Stimulated activated CD4-positive, alpha-beta T cell treated with anti-CD3 and anti-CD28 coated beads, Interleukin-1b, Interleukin-23, amount 100 ng/mL, for 4 hours (primary cell): ENCODE data around the gene TMTC1.

Experiments
- DNase-seq, 2 donors: peaks; one replicate each; pipeline ENCODE4 v3.0.0-alpha.2; 2020; ENCODE audit warnings: low read depth in 2 of 2

TMTC1 gene

GRCh38 chr12:29614694-29615325, 168.9 kb downstream of the TMTC1 start:
- no peak for DNase-seq

GRCh38 chr12:29612912-29613311, 170.8 kb downstream of the TMTC1 start:
- no peak for DNase-seq

- DNase-seq, result no peak
These were observed 171.8 kb downstream of the TMTC1 start for GRCh38 chr12:29611906-29612305.

DNA sequence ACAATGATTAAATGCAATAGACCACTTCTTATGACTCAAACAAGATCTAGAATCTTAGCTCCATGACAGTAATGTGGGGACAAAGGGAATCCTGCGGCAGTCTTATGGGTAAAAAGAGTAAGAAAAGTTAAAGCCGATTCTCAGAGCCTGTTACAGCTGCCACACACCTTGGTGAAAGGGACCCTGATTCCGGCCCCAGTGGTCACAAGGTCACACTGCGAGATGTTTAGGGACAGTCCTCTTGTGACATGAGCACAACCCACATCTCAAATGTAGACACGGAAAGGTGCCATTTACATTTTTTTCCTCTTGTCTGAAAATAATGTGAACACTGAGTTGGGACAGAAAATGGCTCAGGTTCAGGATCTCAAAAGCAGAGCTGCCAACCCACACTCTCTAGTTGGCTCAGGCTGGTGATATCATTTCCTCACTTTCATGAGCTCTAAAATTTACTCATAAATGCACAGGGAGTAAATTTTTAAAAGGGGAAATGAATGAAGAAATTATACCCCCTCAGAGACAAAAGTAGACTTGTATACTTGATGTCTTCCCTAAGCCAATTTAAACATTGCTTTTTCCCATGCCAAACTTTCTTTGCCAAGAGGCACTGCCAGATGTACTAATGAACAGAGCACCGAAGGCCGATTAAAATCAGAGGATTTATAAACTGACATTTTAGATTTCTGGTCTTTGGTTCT, 173.1 kb downstream of the TMTC1 start:
- no peak for DNase-seq

DNA sequence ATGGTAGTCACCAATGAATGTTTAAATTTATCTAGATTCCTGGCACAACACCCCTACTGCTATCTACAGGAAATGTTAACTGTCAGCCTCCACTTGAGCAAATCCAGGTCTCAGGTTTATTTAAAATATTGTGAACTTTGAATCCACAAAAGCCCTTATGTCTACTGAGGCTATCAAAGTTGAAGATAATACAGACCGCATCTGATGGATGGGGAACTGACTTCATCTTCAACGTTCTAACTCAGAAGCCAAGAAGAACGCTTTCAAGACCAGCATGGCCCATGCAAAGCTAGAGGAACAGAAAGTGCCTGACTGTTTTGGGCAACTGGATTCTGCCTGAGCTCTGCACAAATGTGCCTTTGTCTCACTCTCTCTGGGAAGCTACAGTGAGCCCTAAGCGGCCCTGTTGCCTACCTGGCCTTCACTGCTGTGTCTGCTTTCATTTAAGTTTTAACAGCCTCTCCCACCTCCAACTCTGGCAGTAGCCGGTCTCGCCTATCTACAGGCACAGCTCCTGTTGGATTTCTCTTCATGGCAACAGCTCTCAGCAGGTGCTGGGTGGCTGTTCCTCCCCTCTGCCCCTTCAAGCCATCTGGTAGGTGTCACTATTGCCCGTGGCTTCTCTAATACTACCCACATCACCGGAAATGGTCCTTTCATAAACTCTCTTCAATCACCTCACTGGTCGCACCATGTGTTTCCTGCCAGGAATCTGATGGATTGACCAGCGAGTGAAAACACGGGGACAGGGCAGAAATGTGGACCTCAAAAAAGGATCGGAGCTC, 174.1 kb downstream of the TMTC1 start:
- no peak for DNase-seq

DNA sequence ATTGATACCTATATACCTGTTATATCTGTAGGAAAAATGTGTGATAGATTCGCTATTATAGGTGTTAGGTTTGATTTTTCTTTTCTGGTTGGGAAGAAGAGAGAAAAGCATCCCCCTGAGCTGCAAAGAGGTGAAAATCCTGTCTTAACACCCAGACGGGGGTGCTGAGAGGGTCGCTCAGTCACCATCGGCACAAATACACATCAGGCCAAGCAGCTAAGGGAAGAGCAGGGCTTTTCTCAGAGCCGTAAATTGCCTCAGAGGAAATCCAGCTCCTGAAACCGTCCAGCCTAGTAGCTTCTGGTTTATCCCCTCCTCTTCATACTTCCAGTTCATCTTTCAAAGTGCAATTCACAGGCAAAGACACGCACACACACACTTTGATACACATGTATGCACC, 175.2 kb downstream of the TMTC1 start:
- DNase-seq, result no peak

- DNase-seq, result no peak
These were observed 184.4 kb downstream of the TMTC1 start for GRCh38 chr12:29599381-29599780.

DNA sequence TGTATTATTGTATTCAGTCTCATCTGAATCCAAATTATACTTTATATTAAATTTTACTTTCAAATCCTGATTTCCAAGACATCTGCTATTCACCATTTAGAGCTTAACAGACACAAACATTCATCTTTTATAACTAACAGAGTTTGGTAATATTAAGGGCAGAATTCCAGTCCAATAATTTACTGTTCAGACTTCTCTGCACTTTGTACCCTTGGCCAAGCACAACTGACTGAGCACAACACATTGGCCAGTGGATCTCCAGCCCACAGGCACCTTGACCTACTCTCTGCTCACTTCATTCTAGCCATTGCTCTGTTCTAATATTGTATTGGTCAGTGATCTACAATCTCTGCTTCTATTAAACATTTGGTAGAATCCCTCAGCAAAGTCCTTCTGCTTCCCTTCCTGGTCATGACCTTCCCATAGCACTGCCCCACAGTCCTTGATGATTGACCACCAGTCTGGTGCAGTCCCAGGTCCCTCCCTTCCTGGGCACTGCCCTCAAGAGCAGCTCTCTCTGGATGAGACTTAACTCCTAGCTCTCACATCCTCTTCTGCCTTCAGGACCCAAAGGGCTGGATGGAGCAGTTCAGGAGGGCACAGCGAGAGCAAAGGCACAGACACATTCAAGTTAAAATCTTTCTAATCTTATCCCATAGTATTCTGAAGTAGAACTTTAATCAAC, 188.5 kb downstream of the TMTC1 start:
- no peak for DNase-seq

DNA sequence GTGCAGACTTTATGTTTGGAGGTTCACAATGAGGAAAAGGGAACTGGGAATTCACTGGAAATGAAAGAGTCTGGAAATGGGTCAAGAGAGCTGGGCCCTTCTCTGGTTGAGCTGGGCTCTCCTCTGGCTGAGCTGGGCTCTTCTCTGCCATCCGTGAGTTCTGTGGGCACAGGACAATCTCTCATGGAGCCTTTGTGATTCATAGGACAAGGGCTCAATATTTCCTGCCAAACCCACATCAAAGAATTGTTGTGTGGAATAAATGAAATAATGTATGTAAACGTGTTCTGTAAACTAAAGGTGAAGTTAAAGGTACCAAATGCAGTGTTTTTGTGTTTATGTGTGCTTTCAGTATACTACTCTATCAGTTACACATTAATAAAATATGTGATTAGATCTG, 190.7 kb downstream of the TMTC1 start:
- no peak for DNase-seq

GRCh38 chr12:29591140-29592020, 192.4 kb downstream of the TMTC1 start:
- no peak for DNase-seq

- DNase-seq, result no peak
These were observed 193.9 kb downstream of the TMTC1 start for GRCh38 chr12:29589851-29590250.

DNA sequence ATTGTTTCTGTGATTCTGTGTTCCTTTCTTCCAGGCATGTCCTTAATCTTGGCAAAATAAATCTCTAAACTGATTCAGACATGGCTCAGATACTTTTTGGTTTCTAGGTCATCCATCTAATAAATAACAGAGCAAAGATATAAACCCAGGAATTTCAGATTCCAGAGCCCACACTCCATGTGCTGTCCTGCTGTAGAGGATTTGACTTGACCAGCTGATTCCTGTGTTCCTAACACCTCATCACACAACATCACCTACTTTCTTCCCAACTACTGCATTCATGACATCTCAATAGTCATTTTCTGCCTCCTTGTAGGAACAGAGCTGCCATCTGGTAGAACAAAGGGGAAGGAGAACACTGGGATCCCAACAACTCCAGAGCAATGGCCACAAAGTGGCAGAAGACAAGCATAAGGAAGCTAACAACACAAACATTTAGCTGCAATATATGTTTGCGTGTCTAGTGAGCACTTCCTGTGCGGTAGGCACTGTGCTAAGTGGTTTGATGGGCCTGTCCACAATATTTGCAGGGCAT, 194.4 kb downstream of the TMTC1 start:
- DNase-seq, result no peak

GRCh38 chr12:29582677-29583272, 201.0 kb downstream of the TMTC1 start:
- no peak for DNase-seq

GRCh38 chr12:29582146-29582545, 201.6 kb downstream of the TMTC1 start:
- DNase-seq, result no peak

DNA sequence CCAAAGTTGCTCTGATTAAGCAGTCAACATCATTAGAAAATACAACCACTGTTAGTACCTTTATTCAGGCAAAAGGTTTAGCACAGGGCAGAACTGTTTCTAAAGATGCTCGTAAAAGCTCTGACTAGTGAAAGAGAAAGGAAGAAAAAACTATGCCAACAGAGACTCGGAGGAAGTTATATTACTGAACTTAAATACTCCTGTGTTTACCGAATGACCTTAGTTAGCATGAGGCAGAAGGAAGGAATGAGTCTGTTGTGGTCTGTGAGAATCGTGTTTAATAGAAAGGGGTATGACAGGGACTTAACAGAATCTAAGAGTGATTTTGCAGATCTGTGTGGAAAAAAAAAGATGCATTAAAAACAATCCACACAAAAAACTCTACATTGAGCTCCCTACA, 202.1 kb downstream of the TMTC1 start:
- DNase-seq, result no peak

GRCh38 chr12:29580971-29581370, 202.8 kb downstream of the TMTC1 start:
- DNase-seq, result no peak

DNA sequence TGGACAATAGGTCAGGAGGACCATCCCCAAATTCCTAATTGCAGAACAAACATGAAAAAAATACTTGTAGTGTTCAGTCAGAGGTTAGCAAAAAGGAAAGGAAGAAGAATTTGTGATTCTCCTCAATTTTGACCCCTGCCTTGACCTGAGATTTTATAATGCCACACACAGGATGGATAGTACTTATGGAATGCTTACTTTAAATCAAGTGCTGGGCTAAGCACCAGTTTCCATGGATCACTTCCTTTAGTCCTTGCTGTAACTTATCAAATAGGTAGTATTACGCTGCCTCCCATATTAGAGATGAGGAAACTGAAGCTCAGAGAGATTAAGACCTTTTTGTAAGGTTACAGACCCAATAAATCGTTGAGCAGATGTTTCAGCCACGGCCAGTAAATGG, 205.0 kb downstream of the TMTC1 start:
- DNase-seq, result no peak

GRCh38 chr12:29578070-29578469, 205.7 kb downstream of the TMTC1 start:
- no peak for DNase-seq

- no peak for DNase-seq
These were observed 209.2 kb downstream of the TMTC1 start for GRCh38 chr12:29574500-29574899.

DNA sequence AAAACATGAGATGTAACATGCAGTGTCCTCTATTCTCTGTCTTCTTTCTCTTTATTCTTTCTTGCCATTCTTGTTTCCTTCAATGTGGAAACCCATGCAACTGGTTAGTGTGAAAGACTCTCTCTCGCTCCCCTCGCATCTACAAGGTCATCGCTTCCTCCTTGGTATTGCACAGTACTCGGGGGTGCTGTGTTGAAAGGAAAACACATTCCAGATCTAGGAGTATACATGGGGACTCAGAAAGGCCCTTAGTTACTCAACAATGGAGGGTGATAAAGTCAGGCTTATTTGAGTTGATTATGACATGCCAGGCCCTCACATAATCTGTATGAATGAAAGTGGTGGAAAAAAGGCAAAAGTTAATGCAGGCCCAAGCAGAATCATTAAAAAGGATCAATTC, 210.8 kb downstream of the TMTC1 start:
- DNase-seq, result no peak

GRCh38 chr12:29572464-29572863, 211.3 kb downstream of the TMTC1 start:
- no peak for DNase-seq
